Measurements from ENCODE around the gene PTPRM.

GRCh38 chr18:8386669-8387380 is 819.7 kb downstream of the PTPRM start:
- TF ChIP-seq CTCF (IDR thresholded peaks at IDR 0.05; ENCODE audit: poor library complexity, severe bottlenecking) = no peak
- TF ChIP-seq EZH2 (IDR thresholded peaks at IDR 0.05; ENCODE audit: borderline replicate concordance, insufficient read depth, low read length, poor library complexity, severe bottlenecking) = no peak
